GM19240 (cell line): Measurements from ENCODE around the gene ABCC4.

Experiments used
- DNase-seq: peaks from one replicate; pipeline ENCODE4 v3.0.0; 2011; ENCODE audit warnings: low spot score; ENCODE audit not compliant: insufficient read length

Gene ABCC4, protein sequence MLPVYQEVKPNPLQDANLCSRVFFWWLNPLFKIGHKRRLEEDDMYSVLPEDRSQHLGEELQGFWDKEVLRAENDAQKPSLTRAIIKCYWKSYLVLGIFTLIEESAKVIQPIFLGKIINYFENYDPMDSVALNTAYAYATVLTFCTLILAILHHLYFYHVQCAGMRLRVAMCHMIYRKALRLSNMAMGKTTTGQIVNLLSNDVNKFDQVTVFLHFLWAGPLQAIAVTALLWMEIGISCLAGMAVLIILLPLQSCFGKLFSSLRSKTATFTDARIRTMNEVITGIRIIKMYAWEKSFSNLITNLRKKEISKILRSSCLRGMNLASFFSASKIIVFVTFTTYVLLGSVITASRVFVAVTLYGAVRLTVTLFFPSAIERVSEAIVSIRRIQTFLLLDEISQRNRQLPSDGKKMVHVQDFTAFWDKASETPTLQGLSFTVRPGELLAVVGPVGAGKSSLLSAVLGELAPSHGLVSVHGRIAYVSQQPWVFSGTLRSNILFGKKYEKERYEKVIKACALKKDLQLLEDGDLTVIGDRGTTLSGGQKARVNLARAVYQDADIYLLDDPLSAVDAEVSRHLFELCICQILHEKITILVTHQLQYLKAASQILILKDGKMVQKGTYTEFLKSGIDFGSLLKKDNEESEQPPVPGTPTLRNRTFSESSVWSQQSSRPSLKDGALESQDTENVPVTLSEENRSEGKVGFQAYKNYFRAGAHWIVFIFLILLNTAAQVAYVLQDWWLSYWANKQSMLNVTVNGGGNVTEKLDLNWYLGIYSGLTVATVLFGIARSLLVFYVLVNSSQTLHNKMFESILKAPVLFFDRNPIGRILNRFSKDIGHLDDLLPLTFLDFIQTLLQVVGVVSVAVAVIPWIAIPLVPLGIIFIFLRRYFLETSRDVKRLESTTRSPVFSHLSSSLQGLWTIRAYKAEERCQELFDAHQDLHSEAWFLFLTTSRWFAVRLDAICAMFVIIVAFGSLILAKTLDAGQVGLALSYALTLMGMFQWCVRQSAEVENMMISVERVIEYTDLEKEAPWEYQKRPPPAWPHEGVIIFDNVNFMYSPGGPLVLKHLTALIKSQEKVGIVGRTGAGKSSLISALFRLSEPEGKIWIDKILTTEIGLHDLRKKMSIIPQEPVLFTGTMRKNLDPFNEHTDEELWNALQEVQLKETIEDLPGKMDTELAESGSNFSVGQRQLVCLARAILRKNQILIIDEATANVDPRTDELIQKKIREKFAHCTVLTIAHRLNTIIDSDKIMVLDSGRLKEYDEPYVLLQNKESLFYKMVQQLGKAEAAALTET (N-terminal part only)

DNA sequence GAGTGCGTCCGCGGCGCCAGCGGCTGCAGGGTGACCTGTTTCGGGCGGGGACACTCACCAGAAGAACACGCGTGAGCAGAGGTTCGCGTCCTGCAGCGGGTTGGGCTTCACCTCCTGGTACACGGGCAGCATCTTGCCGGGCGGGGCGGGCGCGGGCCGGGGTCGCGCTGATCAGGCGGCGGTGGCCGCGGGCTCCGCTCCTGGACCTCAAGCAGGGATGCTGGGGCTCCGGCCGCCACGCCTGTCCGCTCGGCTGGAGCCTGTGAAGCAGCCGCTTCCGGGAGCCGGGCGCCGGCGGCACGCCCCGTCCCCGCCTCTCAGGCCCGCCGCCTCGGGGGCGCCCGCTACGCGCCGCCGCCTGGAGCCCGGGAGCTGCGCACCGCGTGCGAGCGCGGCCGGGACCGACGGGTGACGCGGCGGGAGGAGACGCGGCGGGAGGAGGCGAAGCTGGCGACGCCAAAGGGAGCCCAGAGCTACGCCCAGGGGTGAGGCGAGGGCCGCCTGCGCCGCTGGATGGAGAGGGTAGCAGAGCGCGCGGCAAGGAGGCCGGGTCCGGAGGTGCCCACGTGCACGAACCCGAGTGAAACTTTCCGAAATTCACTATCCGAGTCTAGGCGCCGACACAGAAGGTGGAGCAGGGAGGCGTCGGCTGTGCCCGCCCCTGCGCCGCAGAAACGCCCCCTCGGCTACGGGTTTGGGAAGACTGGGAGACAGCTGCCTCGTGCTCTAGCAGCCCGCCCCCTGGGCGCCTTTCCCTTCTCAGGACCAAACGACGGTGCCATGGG, at the start of gene ABCC4:
TSS of gene ABCC4 (minus strand) at position 269 of the 785 bp plus-strand sequence. CDS start at position 132, 137 bp downstream.
- DNase-seq = peak; percentile 67

DNA sequence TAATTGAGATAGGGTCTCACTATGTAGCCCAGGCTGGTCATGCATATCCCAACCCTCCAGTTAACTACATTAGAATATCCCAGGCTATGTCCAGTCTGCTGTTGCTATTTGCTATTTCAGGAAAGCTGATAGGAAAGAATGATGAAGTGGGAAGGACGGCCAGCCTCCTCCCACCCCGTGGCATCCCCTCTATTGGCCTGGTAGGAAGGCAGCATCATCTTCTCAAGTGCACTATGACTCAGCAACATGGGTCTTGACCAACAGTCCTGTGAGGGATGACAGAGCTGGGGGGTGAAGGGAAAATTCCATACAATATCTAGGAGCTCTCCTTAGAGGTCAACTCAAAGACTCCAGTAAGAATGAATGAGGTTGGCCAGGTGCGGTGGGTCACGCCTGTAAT, 48.0 kb upstream of the ABCC4 start:
- no peak for DNase-seq

GRCh38 chr13:95343944-95344343, 42.7 kb upstream of the ABCC4 start:
- no peak for DNase-seq

- no peak for DNase-seq
Measured at GRCh38 chr13:95341441-95341840, 40.2 kb upstream of the ABCC4 start.

GRCh38 chr13:95338905-95339304, 37.7 kb upstream of the ABCC4 start:
- no peak for DNase-seq

DNA sequence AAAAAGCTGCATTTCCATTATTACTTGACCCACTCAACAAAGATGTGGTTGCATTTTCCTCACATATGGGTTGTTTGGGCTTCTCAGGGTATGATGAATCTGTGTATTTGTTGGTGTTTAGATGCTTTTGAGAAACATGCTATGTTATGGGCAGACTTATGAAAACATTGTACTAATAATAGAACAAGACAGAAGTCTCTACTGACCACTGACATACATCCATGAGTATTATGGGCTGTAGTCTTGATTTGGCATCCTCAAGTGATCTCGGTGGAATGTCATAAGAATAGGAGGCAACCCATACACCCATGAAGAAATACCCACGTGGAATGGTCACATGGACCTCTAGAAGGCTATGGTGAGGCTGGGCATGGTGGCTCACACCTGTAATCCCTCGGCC, 36.3 kb upstream of the ABCC4 start:
- DNase-seq = no peak

DNA sequence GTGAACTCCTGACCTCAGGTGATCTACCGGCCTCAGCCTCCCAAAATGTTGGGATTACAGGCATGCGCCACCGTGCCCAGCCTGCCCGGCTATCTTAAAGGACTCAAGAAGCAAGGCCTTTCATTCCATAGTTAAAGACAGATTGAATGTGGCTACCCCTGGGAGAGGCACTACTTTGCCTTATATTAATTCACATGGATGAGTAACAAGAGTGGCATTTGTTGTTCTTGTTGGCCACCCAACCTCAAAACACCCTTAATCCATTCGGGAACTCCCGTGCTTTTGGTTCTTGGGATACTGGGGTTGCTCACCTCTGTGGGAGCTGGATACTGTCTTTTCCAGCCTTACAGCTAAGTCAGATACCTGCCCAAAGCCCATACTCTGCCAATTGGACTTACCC, 34.4 kb upstream of the ABCC4 start:
- no peak for DNase-seq

GRCh38 chr13:95328386-95328785, 27.1 kb upstream of the ABCC4 start:
- no peak for DNase-seq

GRCh38 chr13:95327190-95327589, 25.9 kb upstream of the ABCC4 start:
- no peak for DNase-seq

GRCh38 chr13:95326695-95327094, 25.4 kb upstream of the ABCC4 start:
- no peak for DNase-seq

- DNase-seq = no peak
Measured at GRCh38 chr13:95325485-95325884, 24.2 kb upstream of the ABCC4 start.

- DNase-seq = no peak
Measured at GRCh38 chr13:95323930-95324662, 22.8 kb upstream of the ABCC4 start.

GRCh38 chr13:95319551-95320274, 18.5 kb upstream of the ABCC4 start:
- no peak for DNase-seq

- DNase-seq = no peak
Measured at GRCh38 chr13:95317039-95317989, 16.1 kb upstream of the ABCC4 start.

DNA sequence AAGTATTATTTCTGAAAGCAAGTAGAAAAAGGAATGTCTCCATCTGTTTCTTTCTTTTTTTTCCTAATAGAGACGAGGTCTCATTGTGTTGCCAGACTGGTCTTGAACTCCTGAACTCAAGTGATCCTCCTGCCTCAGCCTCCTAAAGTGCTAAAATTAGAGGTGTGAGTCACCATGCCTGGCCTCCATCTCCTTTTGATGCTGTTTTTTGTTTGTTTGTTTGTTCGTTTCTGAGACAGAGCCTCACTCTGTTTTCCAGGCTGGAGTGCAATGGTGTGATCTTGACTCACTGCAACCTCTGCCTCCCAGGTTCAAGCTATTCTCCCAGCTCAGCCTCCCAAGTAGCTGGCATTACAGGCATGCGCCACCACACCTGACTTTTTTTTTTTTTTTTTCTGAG, 14.5 kb upstream of the ABCC4 start:
- DNase-seq = no peak

DNA sequence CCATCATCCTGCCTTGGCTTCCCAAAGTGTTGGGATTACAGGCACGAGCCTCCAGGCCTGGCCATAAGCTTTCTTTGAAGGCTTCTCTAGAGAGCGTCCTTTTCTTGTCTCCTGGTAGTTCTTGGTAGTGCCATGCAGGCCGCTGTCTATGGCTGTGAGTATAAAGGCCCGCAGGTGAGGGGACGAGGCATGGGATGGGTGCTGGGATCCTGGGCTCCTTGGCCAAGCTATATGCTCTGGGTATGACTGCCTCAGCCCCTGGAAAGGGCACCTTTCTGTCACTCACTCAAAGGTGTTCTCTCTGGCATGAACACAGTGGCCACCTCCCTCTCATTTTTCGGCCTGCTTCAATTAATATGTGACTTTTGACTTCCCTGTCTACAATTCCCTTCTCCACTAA, 6.3 kb upstream of the ABCC4 start:
- no peak for DNase-seq

DNA sequence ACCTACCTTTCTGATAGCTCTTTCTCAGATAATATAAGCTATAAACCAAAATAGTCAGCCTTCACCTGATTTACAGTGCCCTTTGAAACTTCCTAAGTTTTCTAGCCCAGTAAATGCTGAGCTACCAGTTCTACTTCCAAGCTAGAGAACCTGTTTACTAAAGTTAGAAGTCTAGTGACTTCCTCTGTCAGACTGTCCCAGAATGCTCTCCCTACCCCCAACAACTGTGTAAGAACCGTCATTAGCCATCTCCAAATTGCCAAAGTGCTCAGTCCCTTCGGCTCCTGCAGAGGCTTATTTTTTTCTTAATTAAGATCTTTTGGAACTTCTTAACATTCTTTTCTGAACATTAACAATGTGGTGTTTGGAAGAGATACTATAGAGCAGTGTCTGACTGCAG, 3.2 kb upstream of the ABCC4 start:
- DNase-seq = no peak

GRCh38 chr13:95301968-95302393, 730 bp upstream of the ABCC4 start:
- no peak for DNase-seq
